NCI-H345 treated with DMSO at 0.1 percent for 48 hours (cell line): ENCODE measurements around the gene HOXD11.
A peak's percentile ranks its signal among the peaks of the same experiment; 100 is the strongest.

Experiments used
- DNase-seq: peaks from one replicate; lab custom pipeline; 2025; ENCODE audit not compliant: unreplicated experiment; lab: John Stamatoyannopoulos, UW

The HOXD11 gene

DNA sequence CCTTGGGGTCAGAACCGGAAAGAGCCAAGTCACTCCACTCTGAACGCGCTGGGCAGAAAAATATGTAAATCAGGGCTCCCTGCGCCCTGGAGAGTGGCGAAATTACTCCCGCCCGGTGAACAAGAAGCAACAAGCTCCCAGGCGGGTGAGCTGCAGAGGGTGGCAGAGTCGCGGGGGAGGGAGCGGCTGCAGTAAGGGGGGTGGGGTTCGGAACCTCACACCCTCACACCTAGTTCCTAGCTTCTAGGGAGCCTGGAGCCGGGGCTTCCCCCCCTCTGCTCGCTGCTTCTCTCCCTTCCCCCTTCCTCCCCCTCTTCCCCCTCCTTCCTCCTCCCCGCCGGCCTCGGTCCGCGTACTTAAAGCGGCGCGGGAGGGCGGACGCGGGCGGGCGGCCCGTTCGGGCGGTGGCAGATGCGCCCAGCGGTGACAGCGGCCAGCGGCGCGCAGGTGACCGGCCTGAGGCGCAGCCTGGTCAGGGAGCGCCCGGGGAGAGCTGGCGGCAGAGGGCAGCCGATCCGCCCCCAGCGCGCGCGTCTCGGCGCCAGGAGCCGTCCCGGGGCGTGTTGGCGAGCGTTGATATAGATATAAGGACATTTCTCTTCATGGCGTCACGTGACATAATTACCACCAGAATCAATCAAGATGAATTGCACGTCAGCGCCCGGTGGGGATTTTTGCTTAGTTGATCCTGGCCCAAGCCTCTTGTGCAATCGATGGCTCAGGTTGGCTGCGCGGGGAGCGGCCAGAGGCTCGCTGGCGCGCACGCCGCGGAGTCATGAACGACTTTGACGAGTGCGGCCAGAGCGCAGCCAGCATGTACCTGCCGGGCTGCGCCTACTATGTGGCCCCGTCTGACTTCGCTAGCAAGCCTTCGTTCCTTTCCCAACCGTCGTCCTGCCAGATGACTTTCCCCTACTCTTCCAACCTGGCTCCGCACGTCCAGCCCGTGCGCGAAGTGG, at the start of gene HOXD11:
TSS of gene HOXD11 (plus strand) at position 700 of the 959 bp plus-strand sequence. CDS start at position 776, 76 bp downstream.
- DNase-seq, result peak; percentile 47

DNA sequence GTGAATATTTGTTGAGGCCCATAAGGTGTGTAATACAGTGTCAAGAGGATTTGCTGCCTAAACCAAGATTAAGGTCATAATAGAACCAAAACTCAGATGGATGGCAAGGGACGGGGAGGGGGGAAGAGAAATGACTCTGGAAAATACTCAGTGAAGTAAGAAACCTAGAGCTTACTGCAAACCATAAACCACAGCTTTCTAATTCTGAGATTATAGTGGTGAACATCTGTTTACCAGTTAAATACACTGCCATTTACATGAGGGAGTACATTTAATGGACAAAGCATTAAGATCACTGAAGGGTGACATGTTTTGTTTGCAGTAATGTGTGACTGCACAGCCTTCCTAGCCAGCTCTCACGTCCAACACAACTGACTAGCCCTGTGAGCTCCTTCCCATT, 43.1 kb upstream of the HOXD11 start:
- no peak for DNase-seq

DNA sequence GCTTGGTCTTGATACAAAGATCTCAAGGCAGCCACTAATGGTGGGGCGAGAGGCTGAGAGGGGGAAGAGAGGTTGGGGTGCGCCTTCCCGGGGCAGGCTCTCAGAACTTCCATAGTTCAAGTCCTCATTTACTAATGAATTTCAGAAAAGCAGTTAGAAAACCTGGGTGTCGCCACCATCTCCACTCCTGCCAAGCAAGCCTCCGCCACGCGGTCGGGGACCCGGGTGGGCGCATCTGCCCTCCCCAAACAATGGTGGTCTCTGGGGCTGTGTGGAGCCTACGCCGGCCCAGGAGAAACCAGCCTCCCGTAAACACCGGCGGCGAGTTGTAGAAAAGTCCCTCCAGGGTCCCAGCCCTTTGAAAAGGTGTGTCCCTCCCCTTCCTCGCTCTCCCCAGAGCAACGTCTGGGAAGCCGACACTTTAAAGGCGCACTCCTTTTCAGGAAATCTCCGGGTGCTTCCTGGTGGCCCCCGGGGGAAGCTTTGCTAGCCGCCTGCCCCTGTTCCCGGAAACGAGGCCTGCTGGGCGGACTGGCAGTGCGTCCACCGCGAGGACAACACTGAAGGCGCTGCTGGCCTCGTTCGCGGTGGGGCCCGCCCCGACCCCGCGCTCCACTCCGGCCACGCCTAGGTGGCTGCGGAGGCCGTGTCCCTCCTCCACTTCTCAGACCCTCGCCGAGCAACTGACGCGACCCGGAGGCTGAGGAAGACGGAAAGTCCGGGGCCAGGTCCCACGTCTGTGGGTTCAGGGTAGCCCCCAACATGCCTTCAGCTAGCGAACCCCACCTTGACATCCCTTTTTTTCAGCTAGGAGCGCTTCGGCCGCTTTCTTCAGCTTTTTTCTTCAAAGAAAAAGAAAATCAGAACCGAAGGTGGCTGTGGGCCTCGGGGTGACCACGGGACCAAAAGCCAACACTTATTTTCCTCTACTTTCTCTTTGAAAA, 40.2 kb upstream of the HOXD11 start:
- no peak for DNase-seq

DNA sequence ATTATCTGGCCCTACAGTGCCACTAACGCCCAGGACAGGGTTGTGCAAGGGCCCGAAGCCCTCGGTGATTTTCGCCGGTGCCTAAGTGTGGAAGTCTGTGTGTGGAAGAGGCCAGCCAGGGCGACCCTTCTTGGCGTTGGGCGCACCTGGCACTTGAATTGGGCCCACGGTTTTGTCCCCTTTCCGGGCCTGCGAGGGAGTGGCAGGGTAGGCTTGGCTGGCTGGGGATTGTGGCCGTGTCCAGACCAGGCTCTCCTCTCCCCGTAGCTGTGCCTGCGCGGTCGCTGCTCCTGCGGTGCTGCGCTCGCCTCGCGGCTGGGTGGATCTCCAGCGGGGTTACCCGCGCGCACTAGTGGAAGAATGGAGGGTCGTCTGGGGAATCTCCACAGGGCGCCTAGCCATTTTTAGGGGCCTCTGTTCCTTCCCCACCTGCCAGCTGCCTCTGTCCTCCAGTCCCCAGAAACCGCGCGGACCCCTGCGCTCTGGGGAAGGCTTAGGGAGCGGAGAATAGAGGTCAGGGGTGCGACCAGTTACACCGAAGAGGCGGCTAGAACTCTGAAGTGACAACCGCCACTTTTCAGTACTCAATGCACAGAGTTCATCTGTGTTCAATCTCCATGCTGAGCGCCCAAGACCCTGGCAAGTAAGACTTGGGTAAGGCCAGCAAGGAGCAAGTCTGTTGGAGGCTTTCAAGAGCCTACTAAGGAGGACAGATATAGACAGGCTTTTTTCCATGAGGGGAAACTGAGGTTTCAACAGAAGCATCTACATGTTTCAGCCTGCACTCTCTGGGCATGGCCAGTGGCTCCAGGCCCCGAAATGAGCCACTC, 39.3 kb upstream of the HOXD11 start:
- DNase-seq, result no peak

DNA sequence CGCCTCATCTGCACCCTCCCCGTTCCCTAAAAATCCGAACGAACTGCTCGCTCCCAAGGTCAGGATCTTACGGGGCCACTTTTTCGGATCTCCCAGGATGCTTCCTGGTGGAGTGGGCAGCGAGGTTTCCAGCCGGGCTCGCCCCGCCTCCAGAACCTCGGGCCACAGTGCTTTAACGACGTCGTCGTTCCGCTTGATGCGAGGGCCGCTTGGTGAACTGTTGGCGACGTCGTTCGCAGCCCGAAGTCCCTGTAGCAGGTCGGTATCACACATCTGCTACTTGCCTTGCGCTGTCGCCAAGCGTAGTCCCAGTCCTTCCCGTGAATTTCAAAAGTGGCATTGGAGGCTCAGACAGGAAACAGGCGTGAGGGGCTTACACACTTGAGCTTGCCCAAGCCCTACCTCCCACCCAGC, 38.7 kb upstream of the HOXD11 start:
- DNase-seq, result no peak

DNA sequence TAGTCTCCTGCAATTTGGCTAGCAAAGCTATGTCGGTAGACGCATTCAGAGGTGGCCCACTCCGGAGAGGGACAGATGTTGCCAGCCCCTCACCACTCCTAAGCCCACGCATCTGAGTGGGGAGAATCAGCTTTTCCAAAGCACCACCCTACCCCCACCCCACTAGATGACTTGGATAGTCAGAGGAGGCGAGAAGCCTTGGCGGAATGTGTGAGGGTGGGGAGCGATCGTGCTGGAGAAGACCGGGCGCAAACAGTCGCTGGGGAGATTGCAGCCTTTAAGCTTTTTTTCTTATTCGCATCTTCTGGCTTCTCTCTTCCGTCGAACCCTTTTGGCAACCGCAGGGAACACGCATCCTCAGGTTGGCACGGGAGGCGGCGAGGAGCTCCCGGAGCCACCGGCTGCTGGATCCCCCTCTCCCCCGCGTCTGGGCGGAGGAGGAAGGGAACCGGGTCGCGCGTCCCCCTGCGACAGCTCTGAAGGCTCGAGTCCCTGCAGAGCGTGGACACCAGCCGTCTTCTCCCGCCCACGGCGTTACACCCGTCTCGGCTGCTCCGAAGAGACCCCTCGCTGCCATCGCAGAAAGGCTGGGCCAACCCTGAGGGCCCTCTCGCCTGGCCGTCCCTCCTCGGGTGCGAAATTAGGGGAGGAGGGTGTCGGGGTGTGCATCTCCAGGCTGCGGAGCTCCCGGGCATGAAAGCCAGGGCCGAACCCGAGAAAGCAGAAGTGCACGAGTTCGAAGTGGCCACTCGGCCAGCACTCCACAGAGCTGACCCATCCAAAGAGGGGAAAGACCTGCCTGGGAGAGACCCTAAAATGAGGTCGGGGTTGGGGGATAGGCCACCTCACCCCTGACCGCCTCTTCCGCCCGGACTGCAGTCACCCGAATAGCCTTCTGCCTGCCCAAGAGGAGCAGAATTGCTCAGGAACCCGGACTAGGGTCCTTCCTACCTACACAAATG, 35.5 kb upstream of the HOXD11 start:
- DNase-seq, result no peak

DNA sequence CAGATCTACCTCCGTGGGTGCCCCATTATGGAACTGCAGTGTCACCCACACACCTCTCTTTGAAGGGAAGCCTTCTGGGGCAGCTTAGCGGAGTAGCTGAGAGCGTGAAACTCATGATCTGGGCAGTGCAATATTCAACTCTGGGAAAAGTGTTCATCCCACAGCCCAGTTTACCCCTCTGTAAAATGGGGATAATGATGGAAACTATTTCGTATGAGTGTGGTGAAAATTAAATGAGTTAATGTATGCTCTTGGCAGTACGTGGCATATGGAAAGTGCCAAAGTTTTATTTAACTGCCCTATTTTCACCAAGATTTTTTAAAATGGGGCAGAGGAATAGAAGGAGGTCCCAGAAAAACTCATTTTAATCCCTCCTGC, 34.8 kb upstream of the HOXD11 start:
- DNase-seq, result no peak

DNA sequence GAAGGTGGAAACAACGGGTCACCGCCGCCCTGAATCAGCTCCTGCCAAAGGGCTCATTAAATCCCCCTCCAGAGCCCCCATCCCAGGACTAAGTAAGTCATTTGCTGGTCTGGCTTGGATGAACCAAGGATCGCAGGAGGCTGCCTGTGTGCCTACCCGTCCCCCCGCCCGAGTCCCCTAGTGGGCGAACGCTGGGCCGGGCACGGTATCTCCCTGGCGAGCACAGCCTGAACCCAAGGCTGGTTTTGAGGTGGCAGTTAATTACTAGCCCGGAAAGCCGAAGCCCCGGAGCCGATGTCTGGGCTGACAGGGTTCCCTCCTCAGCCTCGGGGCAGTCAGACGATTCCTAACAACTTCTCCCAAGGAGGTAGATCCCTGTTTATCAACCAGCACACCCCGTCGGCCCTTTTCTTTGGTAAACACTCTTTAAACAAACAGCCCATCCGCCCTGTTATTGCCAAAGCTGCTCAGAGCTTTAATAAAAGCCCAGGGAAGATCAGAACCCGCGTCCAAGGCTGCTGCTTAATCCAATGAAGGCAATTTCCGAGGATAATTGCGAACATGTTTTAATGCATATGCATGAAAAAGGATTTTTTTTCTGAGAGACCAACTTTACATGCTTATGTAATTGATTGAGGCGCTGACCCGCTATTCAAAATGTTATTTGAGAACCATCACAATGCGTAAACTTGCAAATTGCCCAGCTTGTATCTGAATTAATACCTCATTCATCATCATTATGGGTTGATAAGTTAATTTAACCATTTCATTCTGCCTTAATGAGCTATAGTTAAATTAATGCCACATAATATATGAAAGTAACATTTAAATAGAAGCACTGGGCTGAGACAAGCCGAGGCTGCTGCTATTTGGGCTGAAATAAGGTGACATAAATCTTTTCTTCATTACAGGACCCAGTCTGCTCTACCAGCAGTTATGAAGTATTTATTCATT, 33.9 kb upstream of the HOXD11 start:
- DNase-seq, result no peak

DNA sequence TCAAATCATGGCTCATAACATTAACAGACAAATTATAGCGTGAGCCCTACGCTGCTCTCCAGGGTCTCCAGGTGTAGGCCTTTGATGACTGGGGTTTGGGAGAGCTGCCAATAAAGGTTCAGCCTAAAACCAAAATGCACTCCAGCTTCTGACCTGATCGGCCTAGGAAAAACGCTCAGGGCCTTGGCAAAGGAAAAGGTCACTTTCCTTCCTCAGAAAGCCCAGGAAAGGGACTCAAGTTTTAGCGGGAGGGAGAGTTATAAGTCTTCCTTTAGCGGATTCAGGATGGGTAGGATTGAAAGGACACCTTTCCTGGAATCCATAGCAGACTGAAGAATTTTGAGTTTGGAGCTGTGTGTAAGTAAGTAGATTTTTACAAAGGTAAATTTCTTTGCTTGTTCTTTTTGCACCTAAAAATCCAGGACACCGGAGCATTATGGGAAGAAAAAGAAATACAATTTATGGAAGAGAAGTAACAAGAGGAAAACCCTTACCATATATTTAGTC, 32.1 kb upstream of the HOXD11 start:
- no peak for DNase-seq

DNA sequence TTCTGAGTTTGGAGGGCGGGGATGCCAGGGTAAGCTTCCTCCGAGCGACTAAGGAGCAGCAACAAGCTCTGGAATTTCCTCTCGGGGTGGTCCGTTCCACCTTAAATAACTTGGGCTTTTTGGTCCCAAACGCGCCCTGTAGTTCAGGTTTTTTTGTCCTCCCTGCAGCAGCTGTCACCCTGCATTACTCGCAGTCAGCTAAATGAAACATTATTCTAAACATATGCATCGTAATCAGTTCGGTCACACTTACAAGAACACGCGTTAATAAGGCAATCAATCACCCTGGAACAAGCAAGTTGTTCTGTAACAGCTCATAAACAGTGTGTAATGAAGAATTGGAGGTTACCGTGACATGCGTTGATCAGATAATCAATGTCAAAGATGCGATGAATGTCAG, 31.6 kb upstream of the HOXD11 start:
- no peak for DNase-seq

DNA sequence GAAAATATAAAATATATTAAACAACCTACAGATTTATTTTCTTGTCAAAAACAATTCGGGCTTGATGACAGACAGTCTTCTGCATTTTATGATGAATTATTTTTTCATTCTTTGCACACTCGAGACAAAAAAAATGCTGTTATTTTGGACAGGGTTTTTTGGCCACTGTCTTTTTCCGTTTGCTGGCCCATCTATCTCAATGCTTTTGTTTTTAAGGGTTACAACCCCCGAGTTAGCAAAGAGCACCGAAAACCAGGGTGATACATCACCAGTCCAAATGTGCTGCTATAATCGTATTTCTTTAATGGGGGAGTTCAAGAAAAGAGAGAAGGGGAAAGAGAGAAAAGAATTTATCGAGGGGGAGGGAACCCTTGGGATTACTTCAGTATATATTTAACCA, 31.0 kb upstream of the HOXD11 start:
- DNase-seq, result no peak

DNA sequence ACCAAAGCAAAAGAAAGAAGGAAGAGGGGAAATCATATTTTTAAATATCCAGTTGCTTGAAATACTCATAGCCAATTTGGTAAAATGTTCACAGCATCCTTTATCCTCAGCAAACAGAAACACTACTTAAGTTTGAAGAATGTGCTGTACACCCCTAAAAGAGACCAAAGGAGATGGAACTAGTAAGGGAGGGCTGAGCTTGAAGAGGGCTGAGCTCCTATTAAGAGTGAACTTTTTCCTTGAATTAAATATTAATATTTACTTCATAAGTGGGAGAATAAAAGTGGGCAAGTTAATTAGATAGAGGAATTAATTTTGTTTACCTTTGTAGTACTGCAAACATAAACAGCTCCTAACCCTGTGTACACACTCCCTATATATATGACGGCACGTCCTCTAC, 30.3 kb upstream of the HOXD11 start:
- no peak for DNase-seq

DNA sequence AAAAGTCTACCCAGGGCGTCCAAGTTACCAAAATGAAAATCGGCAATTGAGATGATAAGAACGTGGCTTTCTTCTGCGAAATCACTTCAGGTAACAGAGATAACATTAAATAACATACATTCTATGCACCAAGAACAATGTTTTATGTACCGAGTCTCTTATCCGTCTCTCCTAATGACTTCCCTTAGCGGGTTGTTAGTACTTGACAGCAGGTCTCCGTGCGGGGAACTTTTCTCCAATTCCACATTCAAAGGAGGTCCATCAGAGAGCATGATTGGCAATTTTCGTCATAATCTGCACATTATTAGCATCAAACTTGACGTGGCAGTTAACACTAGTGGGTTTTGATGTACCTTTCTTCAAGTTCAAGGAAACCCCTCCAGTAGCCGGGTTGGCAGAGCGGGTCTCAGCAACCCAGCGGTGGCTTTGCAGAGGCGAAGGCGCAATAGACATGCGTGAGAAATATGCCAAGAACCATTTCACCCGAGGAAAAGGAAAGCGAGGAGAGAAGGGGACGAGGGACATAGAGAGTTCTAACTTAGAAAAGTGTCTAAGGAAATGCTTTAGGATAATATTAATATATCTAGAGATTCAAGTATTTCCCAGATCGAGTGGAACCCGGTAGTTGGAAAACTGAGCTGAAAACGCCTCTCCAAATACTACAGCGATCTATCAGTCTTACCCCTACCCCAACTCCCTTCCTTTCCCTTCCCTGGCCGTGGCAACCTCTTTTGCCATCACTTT, 28.4 kb upstream of the HOXD11 start:
- no peak for DNase-seq

DNA sequence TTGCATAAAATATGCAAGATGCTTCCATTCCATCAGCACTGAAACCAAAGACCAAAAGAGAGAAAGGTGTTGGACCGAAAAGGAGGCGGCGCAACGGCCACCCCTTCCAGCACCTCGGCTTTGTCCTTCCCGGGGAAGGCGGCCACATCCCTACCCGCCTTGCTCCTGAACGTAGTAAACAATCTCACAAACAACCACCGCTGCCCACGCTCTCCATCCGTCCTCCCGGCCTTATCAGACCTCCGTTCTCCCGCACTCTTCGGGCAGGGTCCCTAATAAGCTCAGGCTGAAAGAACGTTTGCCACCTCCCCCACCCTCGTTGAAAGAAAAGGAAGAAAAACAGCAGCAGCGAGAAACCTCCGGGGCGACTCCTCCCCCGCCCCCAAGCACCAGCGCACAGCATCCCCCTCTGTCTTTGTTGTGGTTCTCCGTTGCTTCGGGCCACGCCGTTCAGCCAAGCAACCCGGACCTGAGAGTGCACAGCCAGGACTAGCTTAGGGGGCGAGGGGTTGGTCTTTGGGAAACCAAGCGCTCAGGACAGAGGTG, 27.7 kb upstream of the HOXD11 start:
- DNase-seq, result no peak

DNA sequence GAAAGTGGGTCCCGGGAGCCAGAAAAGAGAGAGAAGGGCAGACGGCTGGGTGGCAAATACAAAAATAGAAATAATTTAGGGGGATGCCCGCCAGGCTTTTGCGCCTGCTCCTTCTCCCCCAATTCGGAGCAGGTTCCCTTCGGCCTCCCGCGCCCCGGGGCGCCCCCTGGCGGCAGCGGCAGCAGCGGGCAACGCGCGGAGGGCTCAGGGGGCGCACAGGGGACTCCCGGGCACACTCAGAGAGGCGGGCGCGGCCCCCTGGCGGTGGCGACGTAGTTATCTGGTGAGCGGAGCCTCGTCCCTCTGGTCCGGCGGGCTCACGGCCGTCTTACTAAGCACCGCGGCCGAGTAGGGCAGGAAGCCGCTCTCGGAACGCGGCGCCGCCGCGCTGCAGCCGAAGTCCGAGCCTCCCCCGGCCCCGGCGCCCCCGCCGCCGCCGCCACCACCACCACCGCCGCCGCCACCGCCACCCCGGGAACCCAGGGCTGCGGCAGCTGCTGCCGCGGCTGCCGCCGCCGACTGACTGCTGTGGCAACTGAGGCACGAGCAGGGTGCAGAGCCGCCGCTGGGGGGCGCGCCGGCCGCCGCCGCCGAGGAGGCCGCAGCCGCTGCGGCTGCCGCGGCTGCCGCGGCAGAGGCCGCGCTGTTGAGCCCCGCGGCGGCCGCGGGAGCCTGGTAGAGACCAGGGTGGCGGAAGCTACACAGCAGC, 27.1 kb upstream of the HOXD11 start:
- peak; percentile 29 for DNase-seq

DNA sequence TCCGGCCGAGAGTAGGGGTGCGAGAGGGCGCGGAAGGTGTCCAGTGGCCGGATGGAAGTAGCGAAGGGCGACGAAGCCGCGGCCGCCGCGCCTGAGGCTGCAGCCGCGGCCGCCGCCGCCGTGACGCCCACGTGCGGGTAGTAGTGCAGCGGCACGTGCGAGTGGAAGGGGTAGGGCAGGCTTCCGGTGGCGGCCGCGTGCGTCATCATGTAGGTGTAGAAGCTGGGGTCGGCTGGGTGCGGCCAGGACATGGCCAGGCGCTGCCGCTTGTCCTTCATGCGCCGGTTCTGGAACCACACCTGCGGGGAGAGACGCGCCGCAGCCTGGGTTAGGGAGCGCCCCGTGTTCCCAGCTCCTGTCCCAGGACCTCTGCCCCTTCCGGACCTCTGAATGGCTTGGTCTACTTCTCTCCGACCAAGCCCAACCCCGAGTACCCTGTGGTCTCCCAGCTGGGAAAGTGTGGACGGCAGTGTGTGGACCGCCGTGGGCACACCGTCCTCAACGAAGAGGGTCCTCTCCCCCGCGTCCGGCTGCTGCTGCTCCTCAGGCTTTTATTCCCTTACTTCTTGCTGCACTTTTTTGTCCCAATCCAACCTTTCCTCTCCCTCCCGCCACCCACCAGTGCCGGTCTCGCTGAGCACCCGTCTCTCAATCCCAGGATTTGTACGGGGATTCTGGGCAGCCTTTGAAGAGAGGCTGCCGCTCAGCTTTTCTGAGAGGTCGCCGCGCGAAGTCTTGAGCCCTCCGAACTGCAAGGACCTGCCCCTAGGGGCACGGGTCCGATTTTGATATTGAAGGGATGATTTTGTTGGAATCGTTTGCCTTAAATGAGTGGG, 26.3 kb upstream of the HOXD11 start:
- DNase-seq, result no peak
